ENCODE measurements around the gene ADAMTS10.
"Not testable (repeated sequence)": the region's sequence is repeated elsewhere in the genome, so short reads cannot be mapped to it uniquely, and the experiment has no call there.

ADAMTS10 gene

GRCh38 chr19:8629996-8630683 lies 19.6 kb upstream of the ADAMTS10 start, which contains the start of gene NFILZ:
NFILZ (plus strand) TSS chr19:8630633; CDS start chr19:8676766, 46,133 bp downstream.
- no peak for DNase-seq
- in situ Hi-C loops (cut with MboI; ENCODE audit: low pct_unique_long_range_greater_than_20kb, low sequenced_read_pairs): no loop called here

GRCh38 chr19:8629184-8629583 lies 18.7 kb upstream of the ADAMTS10 start:
- in situ Hi-C loops (cut with MboI; ENCODE audit: low pct_unique_long_range_greater_than_20kb, low sequenced_read_pairs): no loop called here
- DNase-seq: no peak

- no peak for DNase-seq
- in situ Hi-C loops (cut with MboI; ENCODE audit: low pct_unique_long_range_greater_than_20kb, low sequenced_read_pairs): no loop called here
Observed at GRCh38 chr19:8626842-8627241, 16.3 kb upstream of the ADAMTS10 start.

- peak; percentile 45 for DNase-seq
- in situ Hi-C loops (cut with MboI; ENCODE audit: low pct_unique_long_range_greater_than_20kb, low sequenced_read_pairs): not testable (repeated sequence)
Observed at GRCh38 chr19:8622886-8623285, 12.4 kb upstream of the ADAMTS10 start.

GRCh38 chr19:8618751-8619150 lies 8.2 kb upstream of the ADAMTS10 start:
- in situ Hi-C loops (cut with MboI; ENCODE audit: low pct_unique_long_range_greater_than_20kb, low sequenced_read_pairs): no loop called here
- no peak for DNase-seq

GRCh38 chr19:8617984-8618383 lies 7.5 kb upstream of the ADAMTS10 start:
- in situ Hi-C loops (cut with MboI; ENCODE audit: low pct_unique_long_range_greater_than_20kb, low sequenced_read_pairs): no loop called here
- no peak for DNase-seq

GRCh38 chr19:8617325-8617724 lies 6.8 kb upstream of the ADAMTS10 start:
- DNase-seq; in situ Hi-C loops (cut with MboI; ENCODE audit: low pct_unique_long_range_greater_than_20kb, low sequenced_read_pairs): not testable (repeated sequence)

- DNase-seq: no peak
- in situ Hi-C loops (cut with MboI; ENCODE audit: low pct_unique_long_range_greater_than_20kb, low sequenced_read_pairs): no loop called here
Observed at GRCh38 chr19:8616861-8617260, 6.3 kb upstream of the ADAMTS10 start.

- in situ Hi-C loops (cut with MboI; ENCODE audit: low pct_unique_long_range_greater_than_20kb, low sequenced_read_pairs): no loop called here
Observed at GRCh38 chr19:8615813-8616596, 5.5 kb upstream of the ADAMTS10 start.

GRCh38 chr19:8615024-8615423 lies 4.5 kb upstream of the ADAMTS10 start:
- in situ Hi-C loops (cut with MboI; ENCODE audit: low pct_unique_long_range_greater_than_20kb, low sequenced_read_pairs): no loop called here
- no peak for DNase-seq

More at GRCh38 chr19:8615813-8616596, 5.5 kb upstream of the ADAMTS10 start:
- peak; percentile 78 for DNase-seq

- in situ Hi-C loops (cut with MboI; ENCODE audit: low pct_unique_long_range_greater_than_20kb, low sequenced_read_pairs): no loop called here
- no peak for DNase-seq
Observed at GRCh38 chr19:8614455-8614854, 3.9 kb upstream of the ADAMTS10 start.

GRCh38 chr19:8612807-8613171 lies 2.3 kb upstream of the ADAMTS10 start:
- DNase-seq: no peak
- in situ Hi-C loops (cut with MboI; ENCODE audit: low pct_unique_long_range_greater_than_20kb, low sequenced_read_pairs): no loop called here

GRCh38 chr19:8611877-8612806 lies 1.6 kb upstream of the ADAMTS10 start:
- in situ Hi-C loops (cut with MboI; ENCODE audit: low pct_unique_long_range_greater_than_20kb, low sequenced_read_pairs): no loop called here

GRCh38 chr19:8611391-8611876 lies 919 bp upstream of the ADAMTS10 start:
- peak; percentile 25 for DNase-seq

More at GRCh38 chr19:8611877-8612806, 1.6 kb upstream of the ADAMTS10 start:
- DNase-seq: peak; percentile 20

GRCh38 chr19:8610936-8611300 lies 403 bp upstream of the ADAMTS10 start:
- in situ Hi-C loops (cut with MboI; ENCODE audit: low pct_unique_long_range_greater_than_20kb, low sequenced_read_pairs): no loop called here
- DNase-seq: no peak

More at GRCh38 chr19:8611391-8611876, 919 bp upstream of the ADAMTS10 start:
- in situ Hi-C loops (cut with MboI; ENCODE audit: low pct_unique_long_range_greater_than_20kb, low sequenced_read_pairs): no loop called here

GRCh38 chr19:8609279-8610040 lies 1.1 kb downstream of the ADAMTS10 start:
- in situ Hi-C loops (cut with MboI; ENCODE audit: low pct_unique_long_range_greater_than_20kb, low sequenced_read_pairs): no loop called here

GRCh38 chr19:8608941-8609278 lies 1.6 kb downstream of the ADAMTS10 start:
- in situ Hi-C loops (cut with MboI; ENCODE audit: low pct_unique_long_range_greater_than_20kb, low sequenced_read_pairs): no loop called here
- no peak for DNase-seq

More at GRCh38 chr19:8609279-8610040, 1.1 kb downstream of the ADAMTS10 start:
- peak; percentile 60 for DNase-seq

GRCh38 chr19:8607386-8607785 lies 3.1 kb downstream of the ADAMTS10 start:
- DNase-seq: no peak
- in situ Hi-C loops (cut with MboI; ENCODE audit: low pct_unique_long_range_greater_than_20kb, low sequenced_read_pairs): no loop called here

GRCh38 chr19:8605514-8605913 lies 5.0 kb downstream of the ADAMTS10 start:
- in situ Hi-C loops (cut with MboI; ENCODE audit: low pct_unique_long_range_greater_than_20kb, low sequenced_read_pairs): no loop called here
- DNase-seq: no peak

All from KBM-7 (cell line).